ENCODE data around the gene PAM.

PAM gene

DNA sequence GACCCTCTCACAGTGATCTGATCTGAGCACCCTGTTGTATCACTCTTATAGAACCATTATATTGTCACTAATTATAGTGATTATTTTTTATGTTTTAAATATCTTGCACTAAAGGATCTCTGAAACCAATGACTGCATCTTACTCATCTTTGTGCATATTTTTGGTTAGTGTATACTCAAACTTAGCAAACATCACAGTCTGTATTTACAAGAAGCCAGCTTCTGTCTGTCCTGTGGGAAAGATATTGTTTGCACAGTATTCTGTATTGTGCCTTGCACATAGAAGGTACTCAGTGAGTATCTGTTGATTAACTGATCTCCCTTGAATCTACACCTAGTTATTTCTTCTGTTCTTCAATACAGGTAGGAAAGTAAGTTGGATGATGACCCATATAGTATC lies 131.5 kb downstream of the PAM start:
- TF ChIP-seq, protein P1, sequence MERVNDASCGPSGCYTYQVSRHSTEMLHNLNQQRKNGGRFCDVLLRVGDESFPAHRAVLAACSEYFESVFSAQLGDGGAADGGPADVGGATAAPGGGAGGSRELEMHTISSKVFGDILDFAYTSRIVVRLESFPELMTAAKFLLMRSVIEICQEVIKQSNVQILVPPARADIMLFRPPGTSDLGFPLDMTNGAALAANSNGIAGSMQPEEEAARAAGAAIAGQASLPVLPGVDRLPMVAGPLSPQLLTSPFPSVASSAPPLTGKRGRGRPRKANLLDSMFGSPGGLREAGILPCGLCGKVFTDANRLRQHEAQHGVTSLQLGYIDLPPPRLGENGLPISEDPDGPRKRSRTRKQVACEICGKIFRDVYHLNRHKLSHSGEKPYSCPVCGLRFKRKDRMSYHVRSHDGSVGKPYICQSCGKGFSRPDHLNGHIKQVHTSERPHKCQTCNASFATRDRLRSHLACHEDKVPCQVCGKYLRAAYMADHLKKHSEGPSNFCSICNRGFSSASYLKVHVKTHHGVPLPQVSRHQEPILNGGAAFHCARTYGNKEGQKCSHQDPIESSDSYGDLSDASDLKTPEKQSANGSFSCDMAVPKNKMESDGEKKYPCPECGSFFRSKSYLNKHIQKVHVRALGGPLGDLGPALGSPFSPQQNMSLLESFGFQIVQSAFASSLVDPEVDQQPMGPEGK (CRISPR knock-in tag; IDR thresholded peaks at IDR 0.05; ENCODE audit: borderline replicate concordance): no peak
- TF ChIP-seq RARB (CRISPR knock-in tag; IDR thresholded peaks at IDR 0.05) (no peak), ZNF8 (CRISPR knock-in tag; IDR thresholded peaks at IDR 0.05) (no peak), ZNF565 (CRISPR knock-in tag; conservative IDR thresholded peaks at IDR 0.05; ENCODE audit: low read depth) (no peak), PPARA (CRISPR knock-in tag; IDR thresholded peaks at IDR 0.05; ENCODE audit: borderline replicate concordance) (no peak), OSR1 (CRISPR knock-in tag; IDR thresholded peaks at IDR 0.05) (no peak), ZC3H10 (CRISPR knock-in tag; IDR thresholded peaks at IDR 0.05) (no peak), ZFP3 (CRISPR knock-in tag; IDR thresholded peaks at IDR 0.05) (no peak), TCF4 (CRISPR knock-in tag; IDR thresholded peaks at IDR 0.05; ENCODE audit: borderline replicate concordance) (no peak), TOX (CRISPR knock-in tag; IDR thresholded peaks at IDR 0.05; ENCODE audit: borderline replicate concordance) (no peak), ESRRG (CRISPR knock-in tag; IDR thresholded peaks at IDR 0.05) (no peak), ISL1 (CRISPR knock-in tag; IDR thresholded peaks at IDR 0.05) (no peak), ZFP30 (CRISPR knock-in tag; IDR thresholded peaks at IDR 0.05) (no peak)
- TF ChIP-seq, protein P2, sequence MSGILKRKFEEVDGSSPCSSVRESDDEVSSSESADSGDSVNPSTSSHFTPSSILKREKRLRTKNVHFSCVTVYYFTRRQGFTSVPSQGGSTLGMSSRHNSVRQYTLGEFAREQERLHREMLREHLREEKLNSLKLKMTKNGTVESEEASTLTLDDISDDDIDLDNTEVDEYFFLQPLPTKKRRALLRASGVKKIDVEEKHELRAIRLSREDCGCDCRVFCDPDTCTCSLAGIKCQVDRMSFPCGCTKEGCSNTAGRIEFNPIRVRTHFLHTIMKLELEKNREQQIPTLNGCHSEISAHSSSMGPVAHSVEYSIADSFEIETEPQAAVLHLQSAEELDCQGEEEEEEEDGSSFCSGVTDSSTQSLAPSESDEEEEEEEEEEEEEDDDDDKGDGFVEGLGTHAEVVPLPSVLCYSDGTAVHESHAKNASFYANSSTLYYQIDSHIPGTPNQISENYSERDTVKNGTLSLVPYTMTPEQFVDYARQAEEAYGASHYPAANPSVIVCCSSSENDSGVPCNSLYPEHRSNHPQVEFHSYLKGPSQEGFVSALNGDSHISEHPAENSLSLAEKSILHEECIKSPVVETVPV (CRISPR knock-in tag; IDR thresholded peaks at IDR 0.05): no peak
- TF ChIP-seq, protein P3, sequence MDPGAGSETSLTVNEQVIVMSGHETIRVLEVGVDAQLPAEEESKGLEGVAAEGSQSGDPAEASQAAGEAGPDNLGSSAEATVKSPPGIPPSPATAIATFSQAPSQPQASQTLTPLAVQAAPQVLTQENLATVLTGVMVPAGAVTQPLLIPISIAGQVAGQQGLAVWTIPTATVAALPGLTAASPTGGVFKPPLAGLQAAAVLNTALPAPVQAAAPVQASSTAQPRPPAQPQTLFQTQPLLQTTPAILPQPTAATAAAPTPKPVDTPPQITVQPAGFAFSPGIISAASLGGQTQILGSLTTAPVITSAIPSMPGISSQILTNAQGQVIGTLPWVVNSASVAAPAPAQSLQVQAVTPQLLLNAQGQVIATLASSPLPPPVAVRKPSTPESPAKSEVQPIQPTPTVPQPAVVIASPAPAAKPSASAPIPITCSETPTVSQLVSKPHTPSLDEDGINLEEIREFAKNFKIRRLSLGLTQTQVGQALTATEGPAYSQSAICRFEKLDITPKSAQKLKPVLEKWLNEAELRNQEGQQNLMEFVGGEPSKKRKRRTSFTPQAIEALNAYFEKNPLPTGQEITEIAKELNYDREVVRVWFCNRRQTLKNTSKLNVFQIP (CRISPR knock-in tag; IDR thresholded peaks at IDR 0.05; ENCODE audit: borderline replicate concordance, low read depth): no peak
- no peak for ATAC-seq

DNA sequence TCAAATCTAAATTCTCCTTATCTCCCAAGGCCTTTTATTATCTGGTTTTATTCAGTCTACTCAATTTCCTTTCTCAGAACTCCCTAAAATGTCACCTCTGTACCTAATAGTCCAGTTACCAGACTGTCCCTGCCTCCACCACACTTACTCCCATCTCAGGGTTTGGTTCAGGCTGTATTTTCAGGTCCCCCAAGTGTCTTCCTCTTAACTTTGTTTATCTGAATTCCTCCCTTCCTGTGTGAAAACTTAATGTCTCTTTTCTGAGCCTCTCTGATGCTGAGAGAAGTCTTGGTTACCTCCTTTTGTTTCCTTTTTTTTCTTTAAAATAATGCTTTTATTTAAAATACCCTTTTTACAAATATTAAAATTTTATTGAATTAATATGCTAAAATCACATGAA lies 133.4 kb downstream of the PAM start:
- no peak for TF ChIP-seq ZFP30 (CRISPR knock-in tag; IDR thresholded peaks at IDR 0.05)
- TF ChIP-seq TOX (CRISPR knock-in tag; IDR thresholded peaks at IDR 0.05; ENCODE audit: borderline replicate concordance): no peak
- TF ChIP-seq CSDC2 (CRISPR knock-in tag; IDR thresholded peaks at IDR 0.05): no peak
- no peak for ATAC-seq

DNA sequence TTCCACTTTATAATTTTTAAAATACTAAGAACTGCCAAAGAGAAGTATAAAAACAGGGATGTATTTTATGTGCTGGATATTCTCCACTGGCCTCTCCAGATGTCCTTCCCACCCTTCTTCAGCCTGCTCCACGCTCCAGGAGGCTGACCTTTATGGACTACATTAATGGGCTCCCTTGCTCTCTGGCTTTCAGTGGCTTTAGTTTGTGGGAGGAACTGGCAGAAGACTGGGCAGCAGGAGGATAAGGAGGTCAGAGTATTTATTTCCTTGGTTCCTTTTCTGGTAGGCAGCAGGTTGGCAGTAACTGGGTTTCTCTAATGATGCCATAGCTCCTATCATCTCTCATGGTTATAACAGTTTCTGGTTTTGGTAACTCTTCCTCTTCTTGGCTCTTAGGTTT lies 133.9 kb downstream of the PAM start:
- ATAC-seq: peak; percentile 29; the same call in 2 of the 3 replicates
- TF ChIP-seq ZNF8 (CRISPR knock-in tag; IDR thresholded peaks at IDR 0.05) (no peak), ZFP3 (CRISPR knock-in tag; IDR thresholded peaks at IDR 0.05) (no peak), BACH2 (CRISPR knock-in tag; IDR thresholded peaks at IDR 0.05; ENCODE audit: borderline replicate concordance) (no peak), ZC3H10 (CRISPR knock-in tag; IDR thresholded peaks at IDR 0.05) (no peak), GLIS3 (CRISPR knock-in tag; IDR thresholded peaks at IDR 0.05) (no peak), ZNF565 (CRISPR knock-in tag; conservative IDR thresholded peaks at IDR 0.05; ENCODE audit: low read depth) (no peak)

- peak; percentile 92 for TF ChIP-seq ISL1 (CRISPR knock-in tag; IDR thresholded peaks at IDR 0.05)
- TF ChIP-seq, protein P3 (CRISPR knock-in tag; IDR thresholded peaks at IDR 0.05; ENCODE audit: borderline replicate concordance, low read depth): no peak
- TF ChIP-seq ESRRG (CRISPR knock-in tag; IDR thresholded peaks at IDR 0.05): no peak
- TF ChIP-seq ZC3H10 (CRISPR knock-in tag; IDR thresholded peaks at IDR 0.05): peak; percentile 89
- peak; percentile 57; the same call in 1 of the 2 replicates for TF ChIP-seq SNAI2 (CRISPR knock-in tag; IDR thresholded peaks at IDR 0.05)
- TF ChIP-seq, protein P1 (CRISPR knock-in tag; IDR thresholded peaks at IDR 0.05; ENCODE audit: borderline replicate concordance): peak; percentile 16; the same call in 1 of the 2 replicates
- ATAC-seq: peak; percentile 61
Measured at GRCh38 chr5:102890133-102890532, 135.0 kb downstream of the PAM start.

Measured in SK-N-SH treated with all-trans-retinoic acid at 6 μM for 48 hours (cell line).